Coronary artery (tissue), 2 donors: ENCODE data around the gene TMA7B.

Source experiments
- DNase-seq: peaks from one replicate; pipeline ENCODE4 v3.0.0-alpha.2; 2017; ENCODE audit warnings: low spot score
- H3K27ac ChIP-seq, 2 donors: fragments of 200-600 bp; sonication (generic); one replicate each; pipeline ENCODE4 v1.5.1; 2016 to 2019
- H3K4me3 ChIP-seq: fragments of 200-600 bp; sonication (generic); 2 replicates; pipeline ENCODE4 v1.5.1; 2016; ENCODE audit warnings: mild to moderate bottlenecking, moderate library complexity
- CTCF ChIP-seq: fragments of 200-600 bp; sonication (generic); IDR thresholded peaks from one replicate; pipeline ENCODE4 v1.5.1; 2019; ENCODE audit warnings: antibody characterized with exemption

The TMA7B gene

GRCh38 chr22:39995393-39996252 is 35.4 kb downstream of the TMA7B start:
- no peak for DNase-seq
- TF ChIP-seq CTCF: no peak
- Histone ChIP-seq H3K4me3 (peak overlapping the region; percentile 38), H3K27ac (peak overlapping the region in 1 of 2 donors; percentile 70)

DNA sequence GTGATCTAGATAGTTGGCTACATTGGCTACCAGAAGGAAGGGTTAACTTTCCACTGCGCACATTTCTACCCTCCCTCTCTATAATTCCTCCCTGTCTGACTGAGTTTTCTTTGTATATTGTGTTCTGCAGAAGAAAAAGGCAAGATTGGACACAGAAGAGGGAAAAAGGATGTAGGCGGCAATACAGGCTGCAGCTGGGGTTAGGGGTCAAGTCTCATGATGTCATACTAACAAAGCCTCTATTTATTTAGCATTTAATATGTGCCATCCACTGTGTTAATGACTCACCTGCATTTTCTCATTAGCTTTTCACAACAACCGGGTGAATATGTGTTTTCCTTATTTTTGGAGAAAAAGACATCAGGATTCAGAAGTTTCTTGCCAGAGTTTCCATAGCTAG is 36.5 kb downstream of the TMA7B start:
- Histone ChIP-seq H3K27ac (no peak overlapping the region), H3K4me3 (no peak overlapping the region)
- DNase-seq: no peak
- TF ChIP-seq CTCF: no peak

- Histone ChIP-seq H3K27ac (peak overlapping the region in 1 of 2 donors; percentile 9), H3K4me3 (no peak overlapping the region)
- TF ChIP-seq CTCF: no peak
- no peak for DNase-seq
These were observed 37.2 kb downstream of the TMA7B start for GRCh38 chr22:39997421-39997820.

DNA sequence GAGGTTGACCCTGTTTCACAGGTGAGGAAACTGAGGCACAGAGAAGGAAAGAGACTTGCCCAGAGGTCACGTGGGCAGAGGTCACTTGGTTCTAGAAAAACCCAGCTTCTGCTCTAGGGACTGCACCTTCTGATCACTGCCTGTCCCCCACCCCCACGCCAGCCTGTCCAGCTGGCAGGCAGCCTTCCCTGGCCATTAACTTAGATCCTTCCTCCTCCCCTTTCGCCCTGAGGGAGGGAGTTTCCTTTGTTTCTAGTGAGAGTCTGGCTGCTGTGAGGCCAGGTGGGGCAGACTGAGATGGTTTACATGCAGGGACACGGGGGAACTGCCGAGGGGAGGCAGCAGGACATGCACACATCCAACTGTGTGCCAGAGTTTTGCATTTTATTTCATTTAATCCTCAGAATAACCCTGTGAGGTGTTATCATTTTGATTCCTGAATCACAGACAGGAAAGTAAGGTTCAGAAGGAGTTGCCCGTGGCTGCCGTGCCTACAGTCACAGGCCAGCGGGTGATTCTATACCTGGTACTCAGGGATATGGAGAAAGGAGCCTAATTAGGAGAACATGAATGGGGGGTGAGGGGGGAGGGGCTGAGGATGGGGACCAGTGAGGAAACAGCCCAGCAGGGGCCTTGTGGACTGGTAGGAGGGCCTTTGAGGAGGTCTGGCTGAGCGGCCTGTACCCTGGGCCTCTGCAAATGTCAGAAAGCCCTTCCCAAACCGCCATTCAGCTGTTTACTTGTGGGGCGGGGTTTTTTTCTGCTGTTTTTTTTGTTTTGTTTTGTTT is 37.9 kb downstream of the TMA7B start:
- Histone ChIP-seq H3K27ac (no peak overlapping the region), H3K4me3 (no peak overlapping the region)
- TF ChIP-seq CTCF: no peak
- DNase-seq: no peak

DNA sequence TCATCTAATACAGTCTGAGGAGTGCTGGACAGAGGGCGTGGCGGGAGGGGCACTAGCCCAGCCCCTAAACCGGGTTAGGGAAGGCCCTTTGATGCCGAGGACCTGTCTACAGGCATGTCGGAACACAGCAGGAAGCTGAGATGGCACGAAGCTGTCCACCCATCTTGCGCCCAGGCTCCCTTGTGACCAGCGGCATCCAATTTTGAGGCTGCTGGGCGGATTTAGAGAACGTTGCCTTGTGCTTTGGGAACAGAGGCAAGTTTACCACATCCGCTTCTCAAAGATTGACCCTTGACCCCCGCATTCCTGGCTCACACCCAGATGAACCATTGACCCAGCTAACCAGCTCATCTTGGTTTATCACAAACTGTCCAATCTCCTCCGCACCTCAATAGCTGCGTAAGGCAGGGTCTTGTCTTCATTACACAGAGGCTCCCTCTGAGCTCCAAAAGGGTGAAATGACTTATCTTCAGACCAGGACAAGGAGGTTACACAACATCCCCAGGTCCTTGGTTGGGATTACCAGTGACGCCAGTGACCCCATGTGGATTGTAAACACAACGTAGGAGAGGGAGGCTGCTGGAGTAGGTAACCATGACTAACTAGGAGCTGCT is 39.1 kb downstream of the TMA7B start:
- DNase-seq: peak; percentile 41
- TF ChIP-seq CTCF: no peak
- no peak overlapping the region for H3K27ac ChIP-seq
- H3K4me3 ChIP-seq: no peak overlapping the region

- H3K27ac ChIP-seq: no peak overlapping the region
- TF ChIP-seq CTCF: no peak
- no peak overlapping the region for H3K4me3 ChIP-seq
- DNase-seq: no peak
These were observed 40.0 kb downstream of the TMA7B start for GRCh38 chr22:40000171-40000570.
